HCT116 (cell line): ENCODE measurements around the gene LRRC51. TPM values are rescaled to one million over a fixed set of nuclear protein-coding genes. Genes with fewer than 3 reads are reported as not detected.

Experiments
- ATAC-seq: fragments of 200-7000 bp; cut with Tn5 transposase; 2 replicates; pipeline ENCODE4 v1.9.1; 2020; ENCODE audit warnings: mild to moderate bottlenecking, moderate library complexity
- BruUV-seq: library from RNA; stranded (reverse); fragments of 400-500 nt; replicated peaks from 2 replicates; lab custom pipeline; 2021; lab: Mats Ljungman, UMichigan
- CTCF ChIA-PET: fragments of 300-600 bp; sonication (Branson Sonifier 250); formaldehyde crosslinking; loops from one replicate; lab custom pipeline; 2021; ENCODE audit warnings: antibody characterized with exemption; lab: Charles Lee
- POLR2A ChIA-PET: fragments of 300-600, 350-600 bp; sonication (Branson Sonifier 250); formaldehyde crosslinking; loops from one replicate; lab custom pipeline; 2021; ENCODE audit warnings: antibody characterized with exemption; lab: Charles Lee
- RAD21 ChIA-PET, 2 experiments: fragments of 300-600 bp; sonication (Branson Sonifier 250); formaldehyde crosslinking; loops; one replicate each; lab custom pipeline; 2023; ENCODE audit warnings: low total read pairs in 2 of 2; ENCODE audit not compliant: uncharacterized antibody in 2 of 2, unreplicated experiment in 2 of 2, low non-redundant PET in 1 of 2; lab: Charles Lee
- DNase-seq: peaks from one replicate; pipeline ENCODE4 v3.0.0-alpha.2; 2010; ENCODE audit warnings: low read depth, low spot score
- H2AFZ ChIP-seq: fragments of 200-600 bp; shearing (Covaris generic), sonication (generic); 2 replicates; pipeline ENCODE4 v1.6.1; 2017; ENCODE audit warnings: low read depth, mixed run types, mixed read lengths, antibody characterized with exemption, low read length; ENCODE audit not compliant: poor library complexity, severe bottlenecking
- H3K27ac ChIP-seq: 2 replicates; pipeline ENCODE4 v1.5.1; 2012; ENCODE audit warnings: low read depth, low read length
- H3K27me3 ChIP-seq: fragments of 200-600 bp; sonication (generic); 2 replicates; pipeline ENCODE4 v1.6.1; 2016; ENCODE audit warnings: mixed run types, low read length, mixed read lengths; ENCODE audit not compliant: insufficient read depth
- H3K36me3 ChIP-seq, 2 experiments: fragments of 200-500 bp in 1 of 2; fragments of 200-600 bp in 1 of 2; sonication (Bioruptor generic) in 1 of 2; sonication (generic) in 1 of 2; 2 replicates each; pipeline versions ENCODE4 v1.5.1 to v1.6.1; 2014 to 2016; ENCODE audit warnings: low read length in 2 of 2, inconsistent platforms in 1 of 2, mixed read lengths in 1 of 2, mixed run types in 1 of 2; ENCODE audit not compliant: insufficient read depth in 2 of 2, control insufficient read depth in 1 of 2
- H3K4me1 ChIP-seq, 2 experiments: fragments of 200-600 bp in 1 of 2; sonication (generic) in 1 of 2; 2 replicates each; pipeline versions ENCODE4 v1.5.1 to v1.6.1; 2012 to 2017; ENCODE audit warnings: low read length in 2 of 2, inconsistent platforms in 1 of 2, mild to moderate bottlenecking in 1 of 2, mixed read lengths in 1 of 2, mixed run types in 1 of 2, moderate library complexity in 1 of 2; ENCODE audit not compliant: insufficient read depth in 2 of 2, control insufficient read depth in 1 of 2
- H3K4me2 ChIP-seq: fragments of 200-600 bp; sonication (generic); 2 replicates; pipeline ENCODE4 v1.6.1; 2017; ENCODE audit warnings: mixed run types, low read length, mixed read lengths
- H3K4me3 ChIP-seq, 2 experiments: fragments of 200-600 bp in 1 of 2; sonication (generic) in 1 of 2; replicated peaks in 1 of 2; 2 replicates each; pipeline ENCODE4 v1.5.1; 2011 to 2016; ENCODE audit warnings: low read length in 2 of 2, control low read depth in 1 of 2, low read depth in 1 of 2, mild to moderate bottlenecking in 1 of 2, mixed read lengths in 1 of 2, mixed run types in 1 of 2
- H3K79me2 ChIP-seq: fragments of 200-600 bp; sonication (generic); 2 replicates; pipeline ENCODE4 v1.6.1; 2017; ENCODE audit warnings: mild to moderate bottlenecking, mixed run types, low read length, moderate library complexity, mixed read lengths; ENCODE audit not compliant: insufficient read depth
- H3K9ac ChIP-seq: fragments of 200-600 bp; sonication (generic); 2 replicates; pipeline ENCODE4 v1.6.1; 2016; ENCODE audit warnings: low read length, mixed read lengths
- H3K9me2 ChIP-seq: fragments of 200-600 bp; sonication (generic), shearing (Covaris generic); 2 replicates; pipeline ENCODE4 v1.6.1; 2017; ENCODE audit warnings: mixed run types, mild to moderate bottlenecking, moderate library complexity; ENCODE audit not compliant: insufficient read depth
- H3K9me3 ChIP-seq, 2 experiments: fragments of 200-500 bp in 1 of 2; fragments of 200-600 bp in 1 of 2; sonication (Bioruptor generic) in 1 of 2; sonication (generic) in 1 of 2; 2 replicates each; pipeline ENCODE4 v1.6.1; 2014 to 2017; ENCODE audit warnings: low read length in 2 of 2, mixed read lengths in 2 of 2, inconsistent platforms in 1 of 2, low read depth in 1 of 2, mild to moderate bottlenecking in 1 of 2, mixed run types in 1 of 2, moderate library complexity in 1 of 2; ENCODE audit not compliant: control insufficient read depth in 1 of 2, insufficient read depth in 1 of 2
- H4K20me1 ChIP-seq: fragments of 200-600 bp; sonication (generic), shearing (Covaris generic); 2 replicates; pipeline ENCODE4 v1.6.1; 2017; ENCODE audit warnings: mixed run types, mild to moderate bottlenecking, moderate library complexity; ENCODE audit not compliant: insufficient read depth
- ATF3 ChIP-seq: IDR thresholded peaks from 2 replicates; pipeline ENCODE4 v1.6.1; 2012
- EGR1 ChIP-seq: IDR thresholded peaks from 2 replicates; pipeline ENCODE4 v1.6.1; 2012; ENCODE audit warnings: low read depth
- ELF1 ChIP-seq: IDR thresholded peaks from 2 replicates; pipeline ENCODE4 v1.6.1; 2012; ENCODE audit warnings: low read depth, borderline replicate concordance
- EZH2 ChIP-seq: fragments of 200-600 bp; sonication (generic); IDR thresholded peaks from 2 replicates; pipeline ENCODE4 v1.6.1; 2017; ENCODE audit warnings: antibody characterized with exemption, mixed run types
- EZH2phosphoT487 ChIP-seq: fragments of 200-600 bp; IDR thresholded peaks from 2 replicates; pipeline ENCODE4 v1.6.1; 2018; ENCODE audit warnings: antibody characterized with exemption, borderline replicate concordance
- JUND ChIP-seq: IDR thresholded peaks from 2 replicates; pipeline ENCODE4 v1.6.1; 2012
- POLR2AphosphoS5 ChIP-seq: IDR thresholded peaks from 2 replicates; pipeline ENCODE4 v1.6.1; 2011; ENCODE audit warnings: mild to moderate bottlenecking, low read depth, low read length, moderate library complexity
- REST ChIP-seq: IDR thresholded peaks from 2 replicates; pipeline ENCODE4 v1.6.1; 2012; ENCODE audit warnings: low read depth
- SP1 ChIP-seq: IDR thresholded peaks from 2 replicates; pipeline ENCODE4 v1.6.1; 2012; ENCODE audit warnings: low read depth
- TCF7L2 ChIP-seq: IDR thresholded peaks from 2 replicates; pipeline ENCODE4 v1.7.0; 2011; ENCODE audit warnings: borderline replicate concordance, inconsistent platforms; ENCODE audit not compliant: insufficient read depth, insufficient read length; ENCODE audit errors: extremely low read depth
- YY1 ChIP-seq: IDR thresholded peaks from 2 replicates; pipeline ENCODE4 v1.6.1; 2011; ENCODE audit warnings: low read length, low read depth, moderate library complexity, mild to moderate bottlenecking; ENCODE audit not compliant: insufficient replicate concordance; ENCODE audit errors: extremely low read depth
- ZBTB33 ChIP-seq: IDR thresholded peaks from 2 replicates; pipeline ENCODE4 v1.6.1; 2011; ENCODE audit warnings: mild to moderate bottlenecking, low read length, moderate library complexity; ENCODE audit not compliant: insufficient replicate concordance; ENCODE audit errors: extremely low read depth
- ZNF274 ChIP-seq: fragments of 200-500 bp; sonication (Bioruptor generic); IDR thresholded peaks from 2 replicates; pipeline ENCODE4 v1.6.1; 2014; ENCODE audit warnings: mild to moderate bottlenecking, low read depth, low read length, inconsistent platforms
- intact Hi-C: fragments of 100-400 bp; cut with micrococcal nuclease; formaldehyde crosslinking; loops from 2 replicates; pipeline ENCODE4 v1.10.0; 2022
- total RNA-seq: library from RNA; stranded (reverse); gene quantifications from one replicate; pipeline ENCODE4 v1.2.1, GENCODE V29; 2021; ENCODE audit not compliant: unreplicated experiment

LRRC51 gene
- total RNA-seq, 1 experiment from 2014 or later = 10.8 TPM

GRCh38 chr11:72136684-72137262 is 56.1 kb downstream of the LRRC51 start:
- no peak overlapping the region for H3K9ac ChIP-seq
- ATAC-seq (no peak), DNase-seq (no peak)
- no peaks in the 10 kb centered on the region for H4K20me1 ChIP-seq
- ChIA-PET CTCF (no interaction called here), POLR2A (no interaction called here), RAD21 (no interaction called here)
- no TSS peak for BruUV-seq
- no peaks in the 10 kb centered on the region for H3K79me2 ChIP-seq
- H3K27me3 ChIP-seq = no peaks in the 10 kb centered on the region
- peaks cover 0 to 11% of the 10 kb centered on the region in 2 experiments; a peak in 1 of 4 replicates for H3K4me1 ChIP-seq
- no peak overlapping the region for H3K27ac ChIP-seq
- H3K4me2 ChIP-seq = no peak overlapping the region
- TF ChIP-seq ELF1 = no peak
- TF ChIP-seq ZBTB33 = no peak
- TF ChIP-seq JUND = no peak
- H3K9me3 ChIP-seq = no peaks in the 10 kb centered on the region
- no peak overlapping the region for H3K4me3 ChIP-seq
- H3K9me2 ChIP-seq = no peaks in the 10 kb centered on the region
- no peaks in the 10 kb centered on the region for H3K36me3 ChIP-seq
- intact Hi-C loops = no loop called here
- no peak overlapping the region for H2AFZ ChIP-seq

- Histone ChIP-seq H3K79me2 (no peaks in the 10 kb centered on the region), H3K27me3 (no peaks in the 10 kb centered on the region), H3K36me3 (no peaks in the 10 kb centered on the region), H3K9me3 (no peaks in the 10 kb centered on the region), H3K4me2 (no peak overlapping the region)
- TF ChIP-seq POLR2AphosphoS5 (no peak), REST (no peak), TCF7L2 (no peak), EZH2phosphoT487 (no peak), YY1 (no peak), ELF1 (no peak), ATF3 (no peak), EGR1 (no peak), SP1 (no peak), ZNF274 (no peak), EZH2 (no peak)
- TF ChIP-seq, all 23 proteins: peak for 0
- ChIA-PET CTCF (no interaction called here), RAD21 (no interaction called here), POLR2A (no interaction called here)
- Histone ChIP-seq H3K27ac (no peak overlapping the region), H3K9ac (no peak overlapping the region), H2AFZ (no peak overlapping the region), H3K4me3 (no peak overlapping the region), H4K20me1 (no peaks in the 10 kb centered on the region), H3K4me1 (peaks cover 0 to 13% of the 10 kb centered on the region in 2 experiments; a peak in 1 of 4 replicates), H3K9me2 (no peaks in the 10 kb centered on the region)
- intact Hi-C loops = no loop called here
- no TSS peak for BruUV-seq
- no peak for DNase-seq
- ATAC-seq = no peak
Observed at GRCh38 chr11:72138821-72139390, 58.3 kb downstream of the LRRC51 start.
